Activated CD4-positive, alpha-beta T cell treated with anti-CD3 and anti-CD28 coated beads, Interleukin-2, amount 10 ng/mL, durations not matched to agents 24 days and 14 days (primary cell): ENCODE results near the gene HUNK. TPM values are rescaled to one million over a fixed set of nuclear protein-coding genes. Genes with fewer than 3 reads are reported as not detected.

Experiments
- DNase-seq: peaks from one replicate; pipeline ENCODE4 v3.0.0; 2022
- H3K27ac Mint-ChIP-seq: one replicate; pipeline ENCODE4 v1.8.0; 2022; ENCODE audit warnings: mild to moderate bottlenecking, mixed read lengths
- H3K27me3 Mint-ChIP-seq: one replicate; pipeline ENCODE4 v1.8.0; 2022; ENCODE audit warnings: mixed read lengths
- H3K36me3 Mint-ChIP-seq: one replicate; pipeline ENCODE4 v1.8.0; 2022; ENCODE audit warnings: low read depth, mild to moderate bottlenecking, mixed read lengths
- H3K4me1 Mint-ChIP-seq: one replicate; pipeline ENCODE4 v1.8.0; 2021; ENCODE audit warnings: mixed read lengths
- H3K4me3 Mint-ChIP-seq: one replicate; pipeline ENCODE4 v1.8.0; 2022; ENCODE audit warnings: mild to moderate bottlenecking, moderate library complexity, mixed read lengths
- H3K9me3 Mint-ChIP-seq: one replicate; pipeline ENCODE4 v1.8.0; 2021; ENCODE audit warnings: mixed read lengths
- intact Hi-C: fragments of 100-400 bp; cut with micrococcal nuclease; formaldehyde crosslinking; loops from one replicate; pipeline ENCODE4 v1.15.1; 2023
- total RNA-seq: library from RNA; stranded (reverse); gene quantifications from 2 replicates; pipeline ENCODE4 v1.2.3, GENCODE V29; 2022

Gene HUNK
- total RNA-seq, 1 donor from 2014 or later, result 0.37 TPM

GRCh38 chr21:31877463-31877957 lies 4.7 kb downstream of the HUNK start:
- Mint-ChIP-seq H3K9me3 (no peaks in the 10 kb centered on the region), H3K27me3 (peaks cover 34% of the 10 kb centered on the region), H3K36me3 (no peaks in the 10 kb centered on the region), H3K4me3 (no peak overlapping the region), H3K27ac (no peak overlapping the region), H3K4me1 (peaks cover 2% of the 10 kb centered on the region)
- no peak for DNase-seq
- intact Hi-C loops, result no loop called here

- H3K36me3 Mint-ChIP-seq, result no peaks in the 10 kb centered on the region
- peaks cover 2% of the 10 kb centered on the region for H3K4me1 Mint-ChIP-seq
- no peaks in the 10 kb centered on the region for H3K9me3 Mint-ChIP-seq
- H3K27ac Mint-ChIP-seq, result no peak overlapping the region
- H3K4me3 Mint-ChIP-seq, result no peak overlapping the region
- intact Hi-C loops, result no loop called here
- no peak for DNase-seq
- peaks cover 33% of the 10 kb centered on the region for H3K27me3 Mint-ChIP-seq
These were observed 6.0 kb downstream of the HUNK start for GRCh38 chr21:31878831-31879230.

DNA sequence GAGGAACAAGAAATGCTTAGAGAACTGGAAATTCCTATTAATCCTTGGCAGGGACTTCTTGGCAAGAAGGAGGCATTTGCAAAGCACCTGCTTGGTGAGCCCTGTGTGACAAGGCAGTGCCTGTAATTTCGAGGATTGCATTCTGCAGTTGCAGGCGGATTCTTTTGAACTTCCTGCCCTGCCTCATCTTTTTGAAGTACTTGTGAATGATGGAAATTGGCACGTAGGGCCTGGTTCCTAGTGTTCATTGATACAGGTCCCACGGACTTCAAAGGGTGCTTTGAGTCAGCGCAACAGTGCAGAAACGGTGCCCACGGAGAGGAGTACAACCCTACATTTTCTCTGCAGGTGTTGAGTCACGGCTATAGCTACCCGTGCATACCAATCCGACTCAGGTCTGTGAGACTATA lies 6.4 kb downstream of the HUNK start:
- H3K36me3 Mint-ChIP-seq, result no peaks in the 10 kb centered on the region
- H3K27me3 Mint-ChIP-seq, result peaks cover 32% of the 10 kb centered on the region
- no peak overlapping the region for H3K4me3 Mint-ChIP-seq
- no peak for DNase-seq
- no peaks in the 10 kb centered on the region for H3K9me3 Mint-ChIP-seq
- peaks cover 2% of the 10 kb centered on the region for H3K4me1 Mint-ChIP-seq
- no peak overlapping the region for H3K27ac Mint-ChIP-seq
- intact Hi-C loops, result no loop called here

DNA sequence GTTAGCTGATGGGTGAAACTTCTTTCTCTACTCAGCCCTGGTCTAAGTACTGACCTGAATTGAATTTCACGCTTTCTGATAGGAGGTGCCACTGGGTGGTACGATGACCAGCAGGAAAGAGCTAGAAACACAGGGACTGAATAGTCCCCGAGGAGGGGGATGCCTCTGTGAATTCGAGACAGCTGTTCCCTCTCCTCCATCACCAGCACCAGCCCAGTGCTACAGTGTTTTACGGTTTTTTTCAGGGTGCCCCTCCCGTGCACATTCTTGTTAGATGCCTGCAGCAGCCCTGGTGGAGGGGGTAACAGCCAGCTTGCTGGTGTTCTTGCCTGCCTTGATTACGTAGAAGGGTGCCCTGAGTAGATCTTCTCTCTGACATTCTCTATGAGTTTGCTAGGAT lies 7.1 kb downstream of the HUNK start:
- Mint-ChIP-seq H3K27ac (no peak overlapping the region), H3K36me3 (no peaks in the 10 kb centered on the region)
- intact Hi-C loops, result no loop called here

DNA sequence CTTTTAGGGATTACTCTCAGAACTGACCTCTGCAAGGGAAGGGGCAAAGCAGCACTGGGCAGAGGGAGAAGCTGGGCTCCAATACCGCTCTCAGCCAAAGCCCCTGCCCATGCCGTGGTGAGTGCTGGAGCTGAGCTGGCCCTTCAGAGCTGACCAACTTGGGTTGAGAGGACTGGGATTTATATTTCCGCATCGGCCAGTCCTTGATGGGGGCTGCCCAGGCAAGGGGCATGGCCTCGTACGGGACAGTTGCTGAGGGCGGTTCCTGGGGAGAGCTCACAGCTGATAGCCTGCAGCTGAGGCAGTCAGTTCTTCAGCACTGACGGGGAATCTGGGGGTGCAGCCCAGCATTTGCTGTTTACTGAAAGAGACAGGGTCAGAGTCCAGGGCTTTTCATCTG lies 8.0 kb downstream of the HUNK start:
- Mint-ChIP-seq H3K4me3 (no peak overlapping the region), H3K9me3 (no peaks in the 10 kb centered on the region), H3K27me3 (peaks cover 18% of the 10 kb centered on the region), H3K27ac (no peak overlapping the region), H3K36me3 (no peaks in the 10 kb centered on the region), H3K4me1 (no peaks in the 10 kb centered on the region)
- intact Hi-C loops, result no loop called here
- DNase-seq, result no peak

More for the DNA sequence above, 7.1 kb downstream of the HUNK start:
- peaks cover 25% of the 10 kb centered on the region for H3K27me3 Mint-ChIP-seq
- no peak overlapping the region for H3K4me3 Mint-ChIP-seq
- DNase-seq, result no peak
- H3K4me1 Mint-ChIP-seq, result no peaks in the 10 kb centered on the region
- no peaks in the 10 kb centered on the region for H3K9me3 Mint-ChIP-seq

GRCh38 chr21:31882711-31883110 lies 9.9 kb downstream of the HUNK start:
- no peak overlapping the region for H3K27ac Mint-ChIP-seq
- intact Hi-C loops, result no loop called here

DNA sequence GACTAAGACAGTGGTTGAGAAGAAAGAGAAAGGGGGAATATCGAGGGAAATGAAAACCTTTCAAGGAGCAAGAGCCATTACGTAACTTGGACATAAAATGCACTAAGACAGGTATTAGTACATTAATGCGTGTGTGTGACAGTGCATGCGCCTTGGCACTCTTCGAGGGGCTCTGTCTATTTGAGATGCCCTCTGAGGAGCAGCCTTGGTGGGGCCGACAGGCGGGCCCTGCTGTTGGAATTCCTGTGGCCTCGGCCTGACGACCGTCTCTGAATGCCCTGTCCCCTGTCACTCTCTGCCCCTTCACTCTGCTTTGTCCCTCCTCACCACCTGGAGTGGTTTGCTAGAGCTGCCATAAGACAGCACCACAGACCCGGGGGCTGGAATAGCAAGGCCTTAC lies 12.3 kb downstream of the HUNK start:
- Mint-ChIP-seq H3K27me3 (peaks cover 6% of the 10 kb centered on the region), H3K36me3 (no peaks in the 10 kb centered on the region), H3K4me1 (no peaks in the 10 kb centered on the region), H3K27ac (no peak overlapping the region), H3K9me3 (no peaks in the 10 kb centered on the region), H3K4me3 (no peak overlapping the region)
- DNase-seq, result no peak
- intact Hi-C loops, result no loop called here

More at GRCh38 chr21:31882711-31883110, 9.9 kb downstream of the HUNK start:
- no peak for DNase-seq
- Mint-ChIP-seq H3K9me3 (no peaks in the 10 kb centered on the region), H3K27me3 (peaks cover 5% of the 10 kb centered on the region), H3K36me3 (no peaks in the 10 kb centered on the region), H3K4me1 (no peaks in the 10 kb centered on the region), H3K4me3 (no peak overlapping the region)

- intact Hi-C loops, result no loop called here
- peaks cover 1% of the 10 kb centered on the region for H3K27me3 Mint-ChIP-seq
- no peaks in the 10 kb centered on the region for H3K36me3 Mint-ChIP-seq
- no peak overlapping the region for H3K27ac Mint-ChIP-seq
- no peaks in the 10 kb centered on the region for H3K9me3 Mint-ChIP-seq
- no peak overlapping the region for H3K4me3 Mint-ChIP-seq
- H3K4me1 Mint-ChIP-seq, result no peaks in the 10 kb centered on the region
- no peak for DNase-seq
These were observed 14.1 kb downstream of the HUNK start for GRCh38 chr21:31886915-31887314.

- no peaks in the 10 kb centered on the region for H3K9me3 Mint-ChIP-seq
- peaks cover 1% of the 10 kb centered on the region for H3K27me3 Mint-ChIP-seq
- H3K4me3 Mint-ChIP-seq, result no peak overlapping the region
- no peak overlapping the region for H3K27ac Mint-ChIP-seq
- no peak for DNase-seq
- no peaks in the 10 kb centered on the region for H3K36me3 Mint-ChIP-seq
- intact Hi-C loops, result no loop called here
- H3K4me1 Mint-ChIP-seq, result no peaks in the 10 kb centered on the region
These were observed 14.6 kb downstream of the HUNK start for GRCh38 chr21:31887391-31887841.

DNA sequence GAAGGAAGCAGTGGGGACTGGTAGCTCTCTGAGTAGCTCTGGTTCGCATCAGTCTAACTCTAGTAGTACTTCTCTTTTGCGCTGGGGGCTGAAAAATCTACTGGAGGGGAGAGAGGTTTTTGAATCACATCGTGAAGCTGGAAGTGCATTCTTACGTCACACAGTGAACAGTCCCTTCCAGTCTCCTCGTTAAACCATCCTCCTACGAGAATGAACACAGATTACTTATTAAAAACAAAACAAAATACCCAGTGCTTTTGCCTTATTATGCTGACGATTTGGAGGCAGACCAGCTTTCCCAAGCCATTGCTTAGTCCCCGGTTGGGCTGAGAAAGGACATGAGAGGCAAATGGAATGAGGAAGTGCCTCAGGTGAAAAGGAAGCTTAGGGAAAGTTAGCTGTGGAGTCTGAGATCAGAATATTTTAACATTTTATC lies 16.1 kb downstream of the HUNK start:
- Mint-ChIP-seq H3K9me3 (no peaks in the 10 kb centered on the region), H3K27me3 (peaks cover 5% of the 10 kb centered on the region), H3K27ac (no peak overlapping the region), H3K4me1 (no peaks in the 10 kb centered on the region), H3K4me3 (no peak overlapping the region), H3K36me3 (no peaks in the 10 kb centered on the region)
- DNase-seq, result no peak
- intact Hi-C loops, result no loop called here

DNA sequence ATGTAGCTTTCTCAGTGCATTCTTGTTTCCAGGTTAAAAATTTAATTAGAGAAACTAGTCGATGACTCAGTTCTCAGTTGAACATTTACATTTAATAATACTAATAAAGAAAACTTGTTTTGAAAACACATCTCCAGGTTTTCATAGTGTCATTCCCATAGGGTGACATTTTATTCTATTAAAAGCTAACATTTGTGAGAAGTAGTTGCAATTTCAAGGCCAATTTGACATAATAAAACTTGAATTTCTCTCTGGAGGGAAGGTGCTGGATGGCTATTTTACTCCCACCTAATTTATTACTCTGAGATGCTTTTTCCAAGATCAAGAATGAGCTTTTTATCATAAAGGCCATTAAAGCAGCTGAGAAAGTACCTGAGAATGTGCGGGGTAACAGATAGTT lies 16.6 kb downstream of the HUNK start:
- H3K27ac Mint-ChIP-seq, result no peak overlapping the region
- no peaks in the 10 kb centered on the region for H3K4me1 Mint-ChIP-seq
- no peaks in the 10 kb centered on the region for H3K36me3 Mint-ChIP-seq
- intact Hi-C loops, result no loop called here
- H3K4me3 Mint-ChIP-seq, result no peak overlapping the region
- no peaks in the 10 kb centered on the region for H3K9me3 Mint-ChIP-seq
- peaks cover 5% of the 10 kb centered on the region for H3K27me3 Mint-ChIP-seq
- DNase-seq, result no peak

DNA sequence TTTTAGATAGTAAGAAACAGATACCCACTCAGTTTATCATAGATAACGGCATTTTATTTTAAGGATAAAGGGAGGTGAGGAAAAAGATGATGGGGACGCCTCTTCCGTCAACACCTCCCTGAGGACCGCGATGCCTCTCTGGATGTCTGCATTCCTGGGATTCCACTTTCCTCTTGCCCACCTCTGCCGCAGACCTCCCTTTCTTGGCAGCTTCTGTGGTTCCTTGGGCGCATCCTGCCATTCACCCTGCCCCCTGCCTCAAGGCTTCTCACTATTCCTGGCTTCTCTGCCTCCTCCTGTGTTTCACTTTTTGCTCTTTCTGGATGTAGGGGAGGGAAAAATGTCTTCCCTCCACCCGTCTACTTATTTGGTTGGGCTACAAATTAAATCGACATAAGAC lies 19.9 kb downstream of the HUNK start:
- no peaks in the 10 kb centered on the region for H3K4me1 Mint-ChIP-seq
- no peak for DNase-seq
- H3K4me3 Mint-ChIP-seq, result no peak overlapping the region
- H3K9me3 Mint-ChIP-seq, result no peaks in the 10 kb centered on the region
- no peaks in the 10 kb centered on the region for H3K36me3 Mint-ChIP-seq
- H3K27ac Mint-ChIP-seq, result no peak overlapping the region
- intact Hi-C loops, result no loop called here
- H3K27me3 Mint-ChIP-seq, result peaks cover 5% of the 10 kb centered on the region

- H3K27ac Mint-ChIP-seq, result no peak overlapping the region
- H3K27me3 Mint-ChIP-seq, result peaks cover 5% of the 10 kb centered on the region
- H3K4me3 Mint-ChIP-seq, result no peak overlapping the region
- no peak for DNase-seq
- intact Hi-C loops, result no loop called here
- no peaks in the 10 kb centered on the region for H3K9me3 Mint-ChIP-seq
- H3K4me1 Mint-ChIP-seq, result no peaks in the 10 kb centered on the region
- no peaks in the 10 kb centered on the region for H3K36me3 Mint-ChIP-seq
These were observed 21.1 kb downstream of the HUNK start for GRCh38 chr21:31893851-31894415.

DNA sequence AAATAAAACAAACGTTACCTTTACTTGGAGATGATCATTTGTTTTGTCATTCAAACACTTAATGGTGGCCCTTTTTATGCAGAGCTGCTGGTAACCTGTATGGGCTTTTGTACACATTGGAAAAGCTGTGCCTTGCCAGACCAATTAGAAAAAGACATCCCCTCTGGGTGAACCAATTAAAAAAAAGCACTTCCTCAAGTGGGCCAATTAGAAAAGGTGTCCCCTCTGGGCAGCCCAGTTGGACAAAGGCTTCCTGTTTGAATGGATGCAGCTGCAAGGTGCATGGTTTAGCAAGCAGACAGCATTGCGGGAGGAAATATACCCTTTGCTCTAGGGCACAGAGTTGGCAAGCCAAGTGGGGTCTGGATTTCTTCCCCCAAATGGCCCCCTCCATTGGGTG lies 21.6 kb downstream of the HUNK start:
- H3K4me3 Mint-ChIP-seq, result no peak overlapping the region
- no peaks in the 10 kb centered on the region for H3K36me3 Mint-ChIP-seq
- H3K27me3 Mint-ChIP-seq, result peaks cover 5% of the 10 kb centered on the region
- H3K9me3 Mint-ChIP-seq, result no peaks in the 10 kb centered on the region
- H3K27ac Mint-ChIP-seq, result no peak overlapping the region
- intact Hi-C loops, result no loop called here
- H3K4me1 Mint-ChIP-seq, result no peaks in the 10 kb centered on the region
- DNase-seq, result no peak
